Neural cell (in vitro differentiated cells): ENCODE data around the gene MACROH2A2.

Source experiments
- CTCF ChIP-seq: fragments of 450-650 bp; IDR thresholded peaks from 2 replicates; pipeline ENCODE4 v1.5.1; 2014; ENCODE audit warnings: antibody characterized with exemption, mild to moderate bottlenecking, moderate library complexity; ENCODE audit not compliant: poor library complexity, severe bottlenecking
- EP300 ChIP-seq: fragments of 450-650 bp; conservative IDR thresholded peaks from 2 replicates; pipeline ENCODE4 v1.6.1; 2014; ENCODE audit warnings: antibody characterized with exemption, mild to moderate bottlenecking, moderate library complexity; ENCODE audit not compliant: poor library complexity, severe bottlenecking
- EZH2 ChIP-seq: fragments of 200-600, 300-800 bp; shearing (Covaris generic), sonication (generic); IDR thresholded peaks from 2 replicates; pipeline ENCODE4 v1.6.1; 2014; ENCODE audit warnings: antibody characterized with exemption, low read length, borderline replicate concordance, mild to moderate bottlenecking; ENCODE audit not compliant: insufficient read depth, poor library complexity, severe bottlenecking
- MXI1 ChIP-seq: fragments of 450-650 bp; conservative IDR thresholded peaks from 2 replicates; pipeline ENCODE4 v1.6.1; 2014; ENCODE audit warnings: antibody characterized with exemption, mild to moderate bottlenecking; ENCODE audit not compliant: poor library complexity, severe bottlenecking
- RAD21 ChIP-seq: fragments of 450-650 bp; conservative IDR thresholded peaks from 2 replicates; pipeline ENCODE4 v1.6.1; 2014; ENCODE audit warnings: antibody characterized with exemption, mild to moderate bottlenecking, moderate library complexity
- SMC3 ChIP-seq: fragments of 450-650 bp; conservative IDR thresholded peaks from 2 replicates; pipeline ENCODE4 v1.6.1; 2014; ENCODE audit warnings: antibody characterized with exemption, mild to moderate bottlenecking, moderate library complexity; ENCODE audit not compliant: poor library complexity

- TF ChIP-seq CTCF (no peak), EZH2 (no peak), MXI1 (no peak), RAD21 (no peak), SMC3 (no peak), EP300 (no peak)
Observed at GRCh38 chr10:70090951-70091350, 38.3 kb downstream of the MACROH2A2 start.
